GM19099 (cell line): Measurements from ENCODE around the gene LDLRAD4.

Experiments
- POLR2A ChIP-seq: IDR thresholded peaks from 3 replicates; pipeline ENCODE4 v1.6.1; 2011; ENCODE audit warnings: low read depth; ENCODE audit not compliant: insufficient read length; ENCODE audit errors: extremely low read depth

The LDLRAD4 gene

DNA sequence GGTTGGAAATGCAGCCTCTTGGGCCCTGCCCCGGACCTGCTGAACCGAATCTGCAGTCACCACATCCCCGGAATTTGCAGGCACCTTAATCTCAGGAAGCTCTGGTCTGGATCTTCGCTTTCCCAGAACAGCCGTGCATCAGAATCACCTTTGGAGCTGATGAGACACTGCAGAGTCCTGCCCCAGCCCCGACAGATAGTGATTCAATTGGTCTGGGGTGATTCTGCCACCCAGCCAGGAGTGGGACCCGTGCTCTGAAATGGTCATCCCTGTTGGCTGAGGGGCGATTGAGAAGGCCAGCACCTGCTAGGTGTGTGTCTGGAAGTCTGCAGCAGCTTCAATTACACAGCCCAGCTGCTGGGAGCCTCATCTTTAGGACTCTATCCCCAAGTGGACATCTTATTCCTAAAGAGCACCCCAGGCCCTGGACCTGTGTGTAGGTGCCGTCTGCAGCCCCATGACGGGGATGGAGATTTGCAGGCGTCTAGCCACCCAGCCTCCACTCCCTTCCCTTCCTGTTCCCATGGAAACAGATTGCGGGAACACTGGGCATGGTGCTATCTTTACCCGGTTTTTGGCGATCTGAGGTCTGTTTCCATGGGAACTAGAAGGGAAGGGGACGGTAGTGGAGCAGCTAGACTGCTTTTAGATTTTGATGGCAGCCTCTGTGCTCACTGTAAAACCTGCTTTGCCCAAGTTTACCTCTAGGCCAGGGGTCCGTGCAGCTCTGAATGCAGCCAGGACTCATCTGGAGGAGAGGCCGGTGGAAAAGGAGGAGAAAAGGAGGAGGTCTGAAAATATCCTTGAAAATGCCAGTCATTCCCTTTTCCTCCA, 156.1 kb downstream of the LDLRAD4 start:
- no peak for TF ChIP-seq POLR2A

DNA sequence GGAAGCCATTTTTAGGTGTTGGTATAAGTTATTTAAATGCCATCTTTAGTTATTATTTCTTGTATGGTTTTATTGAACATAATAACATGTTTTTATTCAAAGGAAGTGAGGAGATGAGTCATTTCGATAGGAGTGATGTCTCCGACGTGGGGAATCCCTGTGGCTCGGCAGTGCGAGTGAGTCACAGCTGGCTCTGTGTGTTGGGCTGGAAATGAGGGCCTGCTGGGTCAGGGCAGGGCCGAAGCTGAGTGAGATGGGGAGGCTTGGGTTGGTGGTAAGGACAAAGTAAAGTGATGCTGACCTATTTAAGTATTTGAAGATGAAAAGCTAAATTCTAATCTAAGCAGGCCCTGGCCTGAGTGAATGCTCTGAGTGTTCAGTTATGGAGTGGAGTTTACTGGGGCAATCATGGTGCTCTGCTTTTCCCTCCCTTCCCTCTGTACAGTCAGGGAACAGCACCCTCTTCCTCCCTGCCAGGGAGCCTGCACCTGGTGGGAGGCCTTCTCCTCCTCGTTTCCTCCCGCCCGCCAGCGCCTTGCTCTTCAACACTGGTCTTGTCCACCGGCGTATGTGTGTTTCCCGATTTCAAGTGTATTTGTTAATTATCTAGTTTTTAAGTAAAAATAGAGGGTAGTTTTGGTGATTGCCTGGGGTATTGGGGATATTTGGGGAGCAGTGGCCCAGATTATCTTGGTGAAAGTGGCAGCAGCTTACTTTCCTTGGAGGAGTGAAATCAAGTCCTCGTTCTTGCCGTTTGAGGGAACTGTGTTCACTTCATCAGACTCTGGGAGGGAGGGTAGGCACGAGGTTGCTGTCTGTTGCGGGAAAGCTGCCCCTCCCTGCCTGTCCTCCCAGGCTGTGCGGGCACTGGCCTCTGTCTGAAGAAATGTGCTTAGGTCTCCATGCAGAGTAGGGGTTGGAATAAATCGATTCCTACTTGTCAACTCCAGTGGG, 157.0 kb downstream of the LDLRAD4 start:
- no peak for TF ChIP-seq POLR2A

DNA sequence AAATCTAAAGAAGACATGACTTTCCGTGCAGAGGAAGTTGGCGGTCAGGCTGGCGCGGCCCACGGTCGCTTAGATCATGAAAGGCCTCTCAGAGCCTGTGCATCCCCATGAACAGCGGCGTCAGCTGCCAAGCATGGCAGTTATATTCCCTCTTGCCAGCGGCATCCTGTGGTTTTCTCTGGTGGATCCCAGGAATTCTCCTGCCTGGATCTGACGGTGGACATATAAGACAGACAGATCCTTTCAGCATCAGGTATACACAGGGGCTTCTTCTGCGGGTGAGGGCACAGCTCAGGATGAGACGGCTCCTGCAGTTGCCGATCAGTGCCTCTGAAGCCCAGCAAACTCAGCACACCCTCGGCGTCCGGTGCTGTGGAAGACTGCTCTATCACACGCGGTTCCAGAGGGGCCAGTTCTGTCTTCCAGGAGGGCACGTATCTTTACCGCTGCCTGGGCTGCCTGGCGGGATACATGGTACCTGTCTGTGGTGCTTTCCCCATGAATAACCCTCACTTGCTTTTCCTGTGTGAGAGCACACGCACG, 157.8 kb downstream of the LDLRAD4 start:
- TF ChIP-seq POLR2A, result no peak

DNA sequence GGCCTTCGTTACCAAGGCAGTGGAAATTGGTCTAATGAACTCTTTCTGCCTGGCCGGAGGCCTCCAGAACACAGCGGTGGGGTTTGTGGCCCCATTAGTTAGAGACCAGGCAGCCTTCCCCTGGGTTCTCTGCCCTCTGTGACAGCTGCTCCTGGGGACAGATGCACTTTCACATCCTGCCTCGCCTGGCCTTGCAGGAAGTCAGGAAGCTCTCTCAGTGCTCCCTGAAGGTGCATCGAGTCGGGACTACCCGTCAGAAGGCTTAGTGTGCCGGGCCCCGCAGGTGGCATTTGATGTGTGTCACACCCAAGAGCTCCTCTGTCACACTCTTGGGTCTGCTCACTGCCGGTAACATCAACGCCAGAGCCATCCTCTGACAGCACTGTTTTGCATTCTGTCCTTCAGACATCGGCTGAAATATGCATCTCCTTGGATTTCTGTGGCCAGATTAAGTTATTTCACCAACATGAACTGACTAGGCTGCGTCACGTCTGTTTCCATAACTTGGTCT, 158.3 kb downstream of the LDLRAD4 start:
- no peak for TF ChIP-seq POLR2A

DNA sequence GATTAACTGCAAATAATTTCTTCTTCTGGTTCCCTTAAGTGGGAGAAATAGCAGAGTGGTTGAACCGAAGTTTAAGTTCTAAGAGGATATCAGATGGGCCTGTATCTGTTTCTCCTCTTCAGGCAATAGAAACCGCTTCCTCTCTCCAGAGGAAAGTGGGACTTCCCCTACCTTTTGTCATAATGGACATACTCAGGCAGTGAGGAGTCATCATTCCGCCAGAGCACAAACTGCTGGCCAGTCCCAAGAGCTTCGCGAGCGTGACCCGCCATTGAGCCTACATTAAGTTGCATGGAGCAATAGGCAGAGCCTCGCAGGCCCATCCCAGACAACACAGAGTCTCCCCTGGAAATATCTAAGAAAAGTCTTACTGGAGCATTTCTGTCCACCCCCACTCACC, 158.9 kb downstream of the LDLRAD4 start:
- no peak for TF ChIP-seq POLR2A

DNA sequence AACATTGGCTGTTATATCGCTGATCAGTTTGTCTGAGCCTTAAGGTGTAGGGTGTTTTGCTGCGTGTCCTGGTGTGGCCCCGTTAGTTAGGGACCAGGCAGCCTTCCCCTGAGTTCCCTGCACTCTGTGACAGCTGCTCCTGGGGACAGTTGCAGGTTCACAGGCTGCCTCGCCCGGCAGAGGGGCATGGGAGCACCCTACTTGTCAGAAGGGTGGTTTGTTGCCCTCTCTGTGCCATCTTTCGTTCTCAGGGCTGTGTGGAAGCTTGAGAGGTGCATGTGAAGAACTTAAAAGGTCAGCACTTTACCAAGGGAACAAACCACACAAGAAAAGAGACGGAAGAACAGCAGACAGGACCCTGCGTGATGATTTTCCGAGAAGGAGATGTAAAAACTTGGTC, 159.6 kb downstream of the LDLRAD4 start:
- TF ChIP-seq POLR2A, result no peak

DNA sequence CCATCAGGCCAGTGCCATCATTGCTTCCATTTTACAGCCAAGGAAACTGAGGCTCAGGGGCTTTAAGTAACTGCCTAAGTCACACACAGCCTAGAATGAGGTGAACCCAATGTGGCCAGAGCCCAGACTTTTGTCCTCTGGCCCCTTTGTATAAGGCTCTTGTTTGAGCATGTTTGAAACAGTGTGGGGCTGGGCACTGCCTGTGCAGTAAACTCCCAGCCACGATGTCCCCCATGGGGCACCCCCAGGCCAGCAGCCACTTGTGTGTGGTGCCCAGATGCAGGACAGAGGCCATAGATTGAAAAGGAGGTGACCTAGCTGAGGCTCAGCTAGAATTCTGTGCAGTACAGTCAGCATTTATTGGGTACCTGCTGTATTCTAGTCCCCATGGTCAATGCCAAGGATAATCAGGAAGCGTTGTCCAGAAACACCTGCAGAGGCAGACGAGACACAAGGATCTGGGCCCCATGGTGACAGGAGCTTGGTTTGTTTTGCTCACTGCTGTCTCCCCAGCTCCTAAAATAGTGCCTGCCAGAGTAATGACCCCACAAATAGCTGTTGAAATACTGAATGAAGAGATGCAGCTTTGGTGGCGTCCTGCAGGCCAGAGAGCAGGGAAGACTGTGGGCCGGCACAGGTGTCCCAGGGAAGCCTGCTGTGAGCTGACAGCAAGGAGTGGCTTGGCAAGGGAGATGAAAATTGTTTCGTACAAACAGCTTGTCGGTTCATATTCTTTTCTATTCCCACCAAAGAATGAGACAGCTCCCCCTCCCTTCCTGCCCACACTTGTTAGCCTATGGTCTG, 160.7 kb downstream of the LDLRAD4 start:
- no peak for TF ChIP-seq POLR2A

DNA sequence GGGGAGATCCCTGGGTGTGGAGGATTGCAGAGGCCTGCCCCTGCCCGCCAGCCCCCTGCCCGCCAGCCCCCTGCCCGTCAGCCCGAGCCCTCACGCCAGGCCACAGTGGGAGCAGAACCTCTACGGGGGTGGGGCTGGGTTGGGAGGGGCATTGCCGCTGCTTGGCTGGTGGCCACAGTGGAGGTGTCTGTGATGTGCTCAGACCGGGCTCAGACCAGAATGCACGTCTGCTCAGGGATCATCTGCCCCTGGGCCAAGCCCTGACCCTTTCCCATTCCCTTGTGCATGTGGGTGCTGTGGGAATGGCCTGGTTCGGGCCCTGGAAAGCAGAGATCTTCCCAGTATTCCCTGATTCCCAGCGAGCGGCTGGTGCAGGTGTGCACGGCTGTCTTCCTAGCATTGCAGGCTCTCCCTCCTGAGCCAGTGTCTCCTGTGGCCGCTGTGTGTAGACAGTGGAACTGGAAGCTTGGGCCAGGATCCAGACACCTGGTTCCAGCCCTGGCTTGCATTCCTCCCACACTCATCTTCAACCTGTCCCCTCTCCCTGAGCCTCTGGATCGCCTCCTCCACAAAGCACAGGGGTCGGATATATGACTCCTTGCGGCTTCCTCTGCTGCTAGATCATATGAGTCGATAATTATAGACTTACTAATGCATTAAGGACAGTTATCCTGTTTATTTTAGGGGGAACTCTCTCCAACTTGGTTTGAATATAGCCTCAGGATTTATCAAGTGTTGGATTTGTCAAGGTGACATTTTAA, 161.6 kb downstream of the LDLRAD4 start:
- TF ChIP-seq POLR2A, result no peak

DNA sequence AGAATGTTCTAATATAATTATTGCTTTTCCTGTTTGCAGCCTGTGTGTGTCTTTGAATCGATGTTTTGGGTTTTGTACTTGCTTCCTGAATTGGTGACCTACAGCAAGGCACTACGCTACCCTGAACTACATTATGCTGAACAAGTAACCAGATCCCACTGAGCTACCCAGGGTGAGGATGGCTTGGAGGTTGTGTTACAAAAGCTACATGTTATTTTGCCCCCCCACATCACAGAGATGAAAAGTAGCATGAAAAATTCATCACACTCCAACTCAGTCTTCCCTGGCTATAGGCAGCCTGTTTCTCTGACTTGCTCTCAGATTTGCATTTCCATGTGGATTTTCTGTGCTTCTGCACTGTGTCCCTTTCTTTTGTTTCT, 162.1 kb downstream of the LDLRAD4 start:
- no peak for TF ChIP-seq POLR2A

DNA sequence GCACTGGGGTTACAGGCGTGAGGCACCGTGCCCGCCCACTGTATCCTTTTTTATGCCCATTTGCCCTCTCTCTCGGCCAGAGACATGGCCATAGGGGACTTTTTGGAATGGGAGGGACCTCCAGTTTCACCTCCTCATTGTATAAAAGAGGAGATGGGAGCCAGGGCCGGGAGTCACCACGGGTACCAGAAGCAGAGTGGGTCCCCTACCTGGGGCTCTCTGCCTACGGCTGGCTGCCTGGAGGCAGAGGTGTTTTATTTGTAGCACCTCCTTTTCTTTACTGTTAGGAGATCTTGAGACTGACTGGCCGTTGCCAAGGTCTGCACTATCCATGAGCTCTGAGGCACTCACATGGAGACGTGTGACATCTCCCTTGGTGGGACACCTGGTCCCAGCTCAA, 162.8 kb downstream of the LDLRAD4 start:
- no peak for TF ChIP-seq POLR2A

DNA sequence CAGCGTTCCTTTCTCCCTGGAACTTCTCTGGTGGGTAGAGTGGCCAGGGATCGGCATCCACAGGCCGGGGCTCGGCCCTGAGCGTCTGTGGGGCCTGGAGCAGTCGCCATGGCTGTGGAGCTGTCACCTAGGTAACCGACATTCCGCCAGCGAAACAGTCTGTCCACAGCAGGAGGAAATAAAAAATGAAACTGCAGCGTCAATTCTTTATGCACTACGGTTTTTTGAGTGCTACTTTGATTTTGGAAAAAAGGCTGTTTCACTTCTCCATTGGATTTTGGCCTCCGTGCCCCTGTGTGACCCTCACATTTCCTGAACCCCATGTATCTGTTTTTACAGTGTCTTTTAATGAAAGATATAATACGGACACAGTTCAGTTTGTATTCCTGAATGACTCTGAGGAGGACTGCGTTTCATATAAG, 163.4 kb downstream of the LDLRAD4 start:
- no peak for TF ChIP-seq POLR2A

DNA sequence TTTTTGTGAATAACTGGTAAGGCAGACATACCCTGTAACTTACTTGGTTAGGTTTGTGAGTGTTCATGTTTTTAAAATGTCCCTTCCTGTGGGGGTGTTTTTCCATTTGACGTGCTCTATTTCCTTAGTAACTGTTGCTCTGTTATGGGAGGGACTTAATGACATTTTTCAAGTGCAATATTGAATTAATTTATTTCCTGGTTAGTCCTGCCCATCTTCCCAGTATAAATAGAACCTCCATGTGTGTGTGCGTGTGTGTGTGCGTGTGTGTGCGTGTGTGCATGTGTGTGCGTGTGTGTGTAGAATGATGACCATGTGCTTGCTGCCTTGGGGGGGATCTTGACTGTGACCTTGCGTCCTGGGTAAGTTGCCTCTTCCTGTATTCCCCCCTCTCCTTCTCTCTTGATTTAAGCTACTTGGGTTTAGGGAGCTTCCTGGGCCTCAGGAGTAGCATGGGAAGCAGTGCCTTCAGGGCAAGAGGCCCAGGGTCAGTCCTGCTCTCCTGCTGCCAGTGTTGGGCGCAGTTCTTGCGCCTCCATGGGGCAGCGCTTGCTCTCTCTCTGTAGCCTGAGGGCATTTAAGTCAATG, 163.9 kb downstream of the LDLRAD4 start:
- no peak for TF ChIP-seq POLR2A

DNA sequence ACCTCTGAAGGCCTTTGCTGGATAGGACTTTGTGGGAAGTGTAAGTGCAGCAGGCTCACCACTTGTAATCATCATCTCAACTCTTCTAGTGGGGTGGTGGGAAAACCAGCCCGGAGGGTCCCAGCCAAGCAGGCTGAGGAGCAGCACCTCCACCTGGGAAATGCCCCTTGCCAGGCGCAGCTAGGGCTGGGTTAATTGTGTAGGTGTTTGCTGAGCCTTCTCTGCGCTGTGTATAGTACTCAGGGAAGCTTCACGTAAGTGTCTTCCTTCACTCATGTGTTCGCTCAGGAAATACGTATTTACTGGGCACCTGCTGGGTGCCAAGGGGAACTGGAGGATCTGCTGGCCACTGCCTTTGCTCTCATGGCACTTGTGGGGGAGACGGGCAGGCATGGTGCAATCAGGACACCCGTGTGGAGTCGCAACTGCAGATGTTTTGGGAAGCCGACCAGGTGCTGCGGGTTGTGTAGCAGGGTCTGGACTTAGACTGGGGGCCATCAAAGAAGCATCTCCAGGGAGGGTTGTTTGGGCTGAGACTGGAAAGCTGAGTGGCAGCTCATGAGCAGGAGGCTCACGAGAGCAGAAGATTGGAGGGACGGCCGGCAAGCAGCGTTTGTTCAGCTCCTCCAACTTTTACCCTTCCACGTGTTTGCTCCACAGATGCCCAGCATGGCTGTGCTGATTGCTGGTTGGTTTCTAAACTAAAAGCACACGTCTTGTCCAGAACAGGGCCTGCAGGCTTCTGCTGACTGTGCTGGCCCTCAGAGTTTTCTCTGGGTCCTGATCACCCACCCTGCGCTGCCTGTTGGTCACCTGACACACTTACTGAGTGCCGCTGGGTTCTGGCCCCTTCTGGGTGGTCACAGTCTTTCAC, 164.6 kb downstream of the LDLRAD4 start:
- TF ChIP-seq POLR2A, result no peak
